GM21528 (cell line): Measurements from ENCODE around the gene DZIP1L.
"Not testable (repeated sequence)": the region's sequence is repeated elsewhere in the genome, so short reads cannot be mapped to it uniquely, and the experiment has no call there.

Experiments used
- ATAC-seq: cut with Tn5 transposase; IDR thresholded peaks from one replicate; pipeline ENCODE4 v1.9.1; 2021; ENCODE audit warnings: mild to moderate bottlenecking, moderate library complexity; ENCODE audit not compliant: unreplicated experiment, low FRiP score

The DZIP1L gene

DNA sequence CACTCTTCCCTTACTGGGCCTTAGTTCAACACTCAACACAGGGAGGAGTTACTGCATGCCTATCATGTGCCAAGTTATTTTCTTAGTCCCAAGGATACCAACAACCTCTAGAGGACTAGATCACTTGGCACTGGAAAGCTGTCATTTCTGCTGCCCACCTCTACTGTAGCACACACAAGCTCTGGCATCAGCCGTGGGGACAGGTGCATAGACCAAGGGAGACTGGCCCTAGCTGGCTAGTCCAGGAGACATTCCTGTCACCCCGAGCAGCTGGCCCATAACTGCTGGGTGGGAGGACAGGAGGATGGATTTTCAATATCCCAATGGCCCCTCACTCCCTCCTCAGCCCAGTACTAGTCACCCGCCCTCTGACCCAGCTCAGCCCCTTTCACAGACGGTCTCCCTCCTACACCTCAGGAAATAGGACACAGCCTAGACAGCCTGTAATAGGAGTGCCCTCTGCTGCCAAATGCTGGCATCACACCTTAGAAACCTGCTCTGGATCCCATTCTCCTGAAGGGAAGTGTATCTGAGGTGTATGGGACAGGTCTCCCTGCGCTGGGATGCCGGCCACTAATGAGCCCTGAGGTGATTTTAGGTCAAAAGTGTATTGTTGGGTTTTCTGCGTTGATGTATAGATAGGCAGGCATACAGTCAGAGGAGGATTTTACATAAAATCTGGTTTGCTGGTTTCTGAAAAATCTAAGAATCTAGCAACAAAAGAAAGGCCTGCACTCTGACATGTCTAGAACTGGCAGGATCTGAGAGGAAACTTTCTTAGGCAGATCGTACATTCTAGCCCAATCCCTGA, 3.4 kb upstream of the DZIP1L start:
- peak; percentile 74 for ATAC-seq

DNA sequence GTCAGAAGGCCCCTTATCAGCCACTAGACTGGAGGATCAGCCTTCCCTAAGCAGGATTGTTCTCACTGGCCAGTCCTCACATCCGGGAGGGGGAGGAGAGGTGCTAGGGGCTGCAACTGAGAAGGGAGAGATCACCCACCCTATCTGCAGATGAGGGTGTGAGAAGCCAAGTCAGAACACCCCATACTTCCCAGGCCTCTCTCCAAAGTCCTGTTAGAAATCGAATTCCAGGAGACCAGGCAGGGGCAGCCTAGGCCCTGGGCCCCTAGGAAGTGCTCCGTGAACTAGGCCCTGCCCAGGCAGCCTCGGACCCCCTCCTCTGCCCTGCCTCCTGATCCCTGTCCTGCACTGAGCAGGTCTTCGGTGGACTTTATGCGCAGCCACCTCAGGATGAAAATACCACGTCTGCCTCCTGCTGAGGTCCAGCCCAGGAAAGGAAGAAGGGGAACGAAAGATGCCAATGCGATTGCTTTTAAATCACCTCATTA, 933 bp downstream of the DZIP1L start:
- no peak for ATAC-seq

DNA sequence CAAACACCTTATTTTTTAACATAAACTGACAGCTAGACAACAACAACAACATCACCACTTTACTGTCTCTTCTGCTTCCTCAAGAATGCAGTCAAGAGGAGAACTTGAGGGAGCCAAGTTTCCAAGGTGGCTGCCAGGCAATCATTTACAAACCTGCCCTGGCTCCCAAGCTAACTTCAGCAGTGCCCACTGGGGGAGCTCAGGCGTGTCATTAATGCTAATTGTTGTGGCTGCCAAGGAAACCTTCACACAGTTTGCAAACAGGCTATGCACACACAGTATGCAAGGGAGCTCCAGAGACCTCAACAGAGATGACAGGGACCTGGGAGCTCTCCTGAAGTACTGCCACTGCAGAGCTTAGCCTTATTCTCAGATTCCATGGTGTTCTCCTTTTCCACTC, 2.1 kb downstream of the DZIP1L start:
- ATAC-seq = no peak

DNA sequence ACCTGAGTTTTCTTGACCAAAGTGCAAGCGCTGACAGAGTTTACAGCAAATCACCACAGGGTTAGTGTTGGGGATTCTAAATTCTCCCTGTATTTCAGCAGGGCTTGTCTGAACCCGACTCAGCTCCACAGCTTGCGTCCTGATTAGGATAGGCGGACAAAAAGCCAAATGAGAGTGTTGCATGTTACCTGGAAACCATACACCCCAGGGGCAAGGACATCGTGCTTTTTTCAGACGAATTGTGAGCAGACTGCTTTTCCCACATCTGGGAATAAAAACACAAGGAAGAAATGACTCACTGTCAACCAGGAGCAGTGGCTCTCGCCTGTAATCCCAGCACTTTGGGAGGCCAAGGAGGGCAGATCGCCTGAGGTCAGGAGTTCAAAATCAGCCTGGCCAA, 3.0 kb downstream of the DZIP1L start:
- ATAC-seq = no peak

DNA sequence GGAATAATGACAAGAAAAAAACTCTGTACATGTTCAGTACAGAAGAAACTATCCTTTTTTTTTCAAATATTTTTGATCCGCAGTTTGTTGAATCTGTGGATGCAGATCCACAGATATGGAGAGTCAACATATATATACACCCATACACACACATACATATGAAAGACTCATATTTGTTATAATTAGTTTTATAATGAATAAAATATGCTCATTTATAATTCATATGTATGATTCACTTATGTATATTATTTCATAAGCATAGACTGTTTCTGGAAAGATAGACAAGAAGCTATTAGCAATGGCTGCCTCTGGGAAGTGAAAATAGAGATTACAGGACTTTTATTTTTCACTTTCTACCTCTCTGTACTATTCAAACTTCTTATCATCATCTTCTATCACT, 9.8 kb downstream of the DZIP1L start:
- no peak for ATAC-seq

DNA sequence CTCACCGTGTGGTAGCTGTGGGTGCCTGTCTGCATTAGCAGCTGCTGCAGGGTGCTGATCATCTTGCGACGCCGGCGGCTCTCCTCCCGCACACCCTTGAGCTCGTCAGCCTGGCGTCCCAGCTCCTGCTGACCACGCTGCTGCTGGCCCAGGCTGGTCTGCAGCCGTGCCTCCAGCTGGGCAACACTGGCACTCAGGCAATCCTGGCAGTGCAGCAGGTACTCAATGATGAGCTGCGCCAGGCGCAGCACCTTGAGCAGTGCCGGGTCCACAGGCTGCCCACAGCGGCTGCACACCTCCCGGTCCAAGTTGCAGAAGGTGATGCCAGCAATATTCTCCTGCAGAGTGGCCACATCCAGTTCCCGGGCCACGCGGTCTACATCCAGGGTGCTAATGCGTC, 11.9 kb downstream of the DZIP1L start:
- ATAC-seq = no peak

DNA sequence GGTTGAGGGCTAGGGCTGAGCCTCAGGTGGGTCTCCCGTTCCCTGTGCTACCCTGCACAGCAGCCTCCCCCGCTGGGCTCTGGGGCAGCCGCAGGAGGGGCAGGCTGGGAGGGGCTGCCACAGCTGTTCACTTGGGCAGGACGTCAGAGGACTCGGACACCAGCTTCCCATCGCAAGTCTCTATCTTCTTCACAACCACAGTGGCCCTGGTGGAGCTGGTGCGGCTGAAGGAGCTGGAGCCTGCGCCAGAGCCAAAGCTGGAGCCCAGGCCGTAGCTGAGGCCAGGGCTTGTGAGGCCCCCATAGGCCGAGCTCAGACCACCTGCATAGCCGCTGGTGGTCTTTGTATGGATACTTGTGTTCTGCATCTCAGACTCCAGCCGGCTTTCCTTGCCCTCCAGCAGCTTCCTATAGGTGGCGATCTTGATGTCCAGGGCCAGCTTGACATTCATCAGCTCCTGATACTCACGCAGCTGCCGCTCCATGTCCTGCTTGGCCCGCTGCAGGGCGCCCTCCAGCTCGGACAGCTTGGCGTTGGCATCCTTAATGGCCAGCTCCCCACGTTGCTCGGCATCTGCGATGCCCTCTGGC, 14.0 kb downstream of the DZIP1L start:
- ATAC-seq = not testable (repeated sequence)

DNA sequence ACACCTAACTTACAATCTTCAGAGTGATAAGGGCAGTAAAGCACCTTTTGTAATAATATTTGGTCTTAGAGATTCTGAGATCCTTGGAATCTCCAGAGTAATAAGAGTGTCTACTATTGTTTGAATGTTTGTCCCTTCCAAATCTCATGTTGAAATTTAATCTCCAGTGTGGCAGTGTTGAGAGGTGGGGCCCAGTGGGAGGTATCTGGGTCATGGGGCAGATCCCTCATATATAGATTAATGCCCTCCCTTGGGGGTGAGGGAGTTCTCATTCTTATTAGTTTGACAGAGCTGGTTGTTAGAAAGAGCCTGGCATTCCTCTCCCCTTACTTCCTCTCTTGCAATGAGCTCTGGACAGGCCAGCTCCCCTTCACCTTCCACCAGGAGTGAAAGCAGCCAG, 16.0 kb downstream of the DZIP1L start:
- ATAC-seq = no peak

DNA sequence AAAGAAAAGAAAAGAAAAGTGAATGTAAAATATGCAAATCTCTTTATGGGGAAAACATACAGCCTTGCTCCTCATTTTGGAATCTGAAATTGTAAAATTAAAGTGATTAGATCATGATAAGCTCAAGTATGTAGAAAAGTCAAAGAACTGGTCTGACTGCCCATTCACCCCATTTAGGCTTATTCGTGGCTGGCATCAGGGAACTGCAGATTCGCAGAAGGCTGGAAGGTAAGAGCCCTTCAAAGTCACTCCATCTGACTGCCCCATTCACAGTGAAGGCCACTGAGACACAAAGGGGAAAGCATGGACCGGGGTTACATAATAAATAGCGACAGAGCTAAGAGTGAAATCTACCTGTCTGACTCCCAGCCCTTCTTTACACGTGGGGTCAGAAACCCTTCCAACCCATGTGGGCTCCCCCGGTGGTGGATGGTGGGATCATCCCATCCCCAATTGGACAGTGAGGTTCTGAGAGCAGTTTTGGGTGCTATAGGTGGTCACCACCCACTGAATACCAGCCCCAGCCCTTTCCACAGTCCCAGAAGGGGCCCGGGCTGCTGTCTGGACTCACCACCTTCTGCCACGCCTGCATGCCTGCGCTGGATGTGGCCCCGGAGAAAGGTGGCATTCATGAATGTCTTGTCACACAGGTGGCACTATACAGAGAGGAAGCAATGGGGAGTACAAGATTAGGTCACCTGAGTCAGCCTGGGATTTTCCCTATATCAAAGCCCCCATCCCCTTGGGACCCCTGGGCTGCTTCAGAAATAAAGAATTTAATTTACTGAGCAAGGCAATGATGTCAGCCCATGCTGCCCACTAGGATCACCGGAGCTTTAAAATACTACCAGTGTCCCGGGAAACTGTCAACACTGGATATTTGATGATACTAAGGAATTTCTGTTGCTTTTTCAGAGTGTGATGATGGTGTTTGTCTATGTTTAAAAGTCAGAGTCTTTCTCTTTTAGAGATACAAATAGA, 17.9 kb downstream of the DZIP1L start:
- ATAC-seq = no peak

DNA sequence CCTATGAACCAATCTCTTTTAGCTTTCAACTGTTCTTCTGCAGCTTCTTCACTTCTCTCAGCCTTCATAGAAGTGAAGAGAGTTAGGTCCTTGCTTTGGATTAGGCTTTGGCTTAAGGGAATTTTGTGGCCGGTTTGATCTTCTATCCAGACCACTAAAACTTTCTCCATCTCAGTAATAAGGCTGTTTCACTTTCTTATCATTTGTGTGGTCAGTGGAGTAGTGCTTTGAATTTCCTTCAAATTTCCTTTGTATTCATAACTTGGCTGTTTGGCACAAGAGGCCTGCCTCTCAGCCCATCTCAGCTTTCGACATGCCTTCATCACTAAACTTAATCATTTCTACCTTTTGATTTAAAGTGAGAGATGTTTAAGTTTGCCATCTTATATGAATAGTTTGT, 21.7 kb downstream of the DZIP1L start:
- no peak for ATAC-seq

DNA sequence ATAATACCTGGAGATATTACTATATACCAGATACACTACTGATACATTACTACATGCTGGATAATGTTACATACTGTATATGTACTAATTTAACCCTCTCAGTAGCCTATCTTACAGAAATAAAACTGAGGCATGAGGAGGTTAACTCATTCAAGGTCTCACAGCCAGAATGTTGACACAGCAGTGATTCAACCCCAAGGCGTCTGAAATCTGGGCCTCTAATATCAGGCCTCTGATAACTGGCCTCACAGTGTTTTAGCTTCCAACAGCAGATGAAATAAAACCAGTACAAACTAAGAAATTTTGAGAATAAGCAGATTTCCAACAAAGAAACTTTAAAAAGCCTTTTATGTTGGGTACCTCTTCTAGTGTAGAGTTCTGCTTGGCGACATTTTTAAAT, 23.4 kb downstream of the DZIP1L start:
- ATAC-seq = no peak

DNA sequence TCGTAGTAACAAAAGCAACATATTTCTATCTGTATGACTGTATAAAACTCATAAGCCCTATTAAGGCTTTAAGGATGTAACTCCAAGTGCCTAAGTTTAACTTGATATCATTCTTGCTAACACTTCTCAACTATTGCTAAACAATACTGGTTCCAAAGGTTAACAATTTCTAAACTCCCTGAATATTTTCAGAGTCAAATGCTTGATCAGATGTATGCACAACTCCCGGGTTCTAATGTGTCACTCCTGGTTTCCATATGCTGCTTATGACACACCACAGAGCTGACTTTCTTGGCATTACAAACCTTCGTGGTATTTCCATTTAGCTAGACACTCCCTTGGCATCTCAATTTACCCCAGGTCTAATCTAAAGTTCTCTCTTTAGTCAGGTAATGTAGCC, 26.3 kb downstream of the DZIP1L start:
- ATAC-seq = no peak

DNA sequence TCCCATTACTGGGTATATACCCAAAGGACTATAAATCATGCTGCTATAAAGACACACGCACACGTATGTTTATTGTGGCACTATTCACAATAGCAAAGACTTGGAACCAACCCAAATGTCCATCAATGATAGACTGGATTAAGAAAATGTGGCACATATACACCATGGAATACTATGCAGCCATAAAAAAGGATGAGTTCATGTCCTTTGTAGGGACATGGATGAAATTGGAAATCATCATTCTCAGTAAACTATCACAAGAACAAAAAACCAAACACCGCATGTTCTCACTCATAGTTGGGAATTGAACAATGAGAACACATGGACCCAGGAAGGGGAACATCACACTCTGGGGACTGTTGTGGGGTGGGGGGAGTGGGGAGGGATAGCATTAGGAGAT, 29.7 kb downstream of the DZIP1L start:
- ATAC-seq = not testable (repeated sequence)

DNA sequence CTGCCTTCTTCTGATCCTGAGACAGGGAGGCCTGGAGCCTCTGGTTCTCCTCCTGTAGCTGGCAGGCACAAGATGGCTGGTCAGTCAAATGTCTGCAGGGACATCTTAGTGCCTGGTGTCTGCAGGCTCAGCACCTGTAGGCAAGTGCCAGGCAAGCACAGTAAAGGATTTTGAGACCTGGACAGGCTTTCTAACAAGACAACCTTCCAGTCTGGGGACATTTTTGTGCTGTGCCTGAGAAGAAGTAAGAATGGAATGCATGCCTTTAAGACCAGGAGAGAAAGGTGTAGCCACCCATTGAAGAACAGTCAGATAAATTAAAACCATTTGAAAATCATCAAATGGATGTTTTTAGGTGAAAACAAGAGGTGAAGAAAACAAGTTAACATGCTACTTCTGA, 31.2 kb downstream of the DZIP1L start:
- no peak for ATAC-seq

DNA sequence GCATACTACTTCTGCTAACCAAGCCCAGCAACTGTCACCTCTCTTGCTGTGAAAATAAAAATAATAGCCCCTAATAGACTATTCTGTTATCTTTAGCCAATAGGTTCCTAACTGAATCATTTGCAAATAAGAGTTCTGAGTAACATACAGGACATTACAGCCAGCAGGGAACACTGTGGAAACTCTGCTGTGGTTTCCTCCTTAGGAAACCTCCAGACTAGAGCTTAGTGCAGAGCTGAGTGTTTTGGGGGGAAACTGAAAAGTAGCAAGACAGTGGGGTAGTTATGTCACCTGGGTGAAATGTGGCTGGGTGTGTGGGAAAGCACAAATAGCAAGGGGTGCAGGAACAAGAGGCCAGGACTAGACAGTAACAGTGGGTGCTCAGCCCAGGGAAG, 32.4 kb downstream of the DZIP1L start:
- ATAC-seq = peak; percentile 49

DNA sequence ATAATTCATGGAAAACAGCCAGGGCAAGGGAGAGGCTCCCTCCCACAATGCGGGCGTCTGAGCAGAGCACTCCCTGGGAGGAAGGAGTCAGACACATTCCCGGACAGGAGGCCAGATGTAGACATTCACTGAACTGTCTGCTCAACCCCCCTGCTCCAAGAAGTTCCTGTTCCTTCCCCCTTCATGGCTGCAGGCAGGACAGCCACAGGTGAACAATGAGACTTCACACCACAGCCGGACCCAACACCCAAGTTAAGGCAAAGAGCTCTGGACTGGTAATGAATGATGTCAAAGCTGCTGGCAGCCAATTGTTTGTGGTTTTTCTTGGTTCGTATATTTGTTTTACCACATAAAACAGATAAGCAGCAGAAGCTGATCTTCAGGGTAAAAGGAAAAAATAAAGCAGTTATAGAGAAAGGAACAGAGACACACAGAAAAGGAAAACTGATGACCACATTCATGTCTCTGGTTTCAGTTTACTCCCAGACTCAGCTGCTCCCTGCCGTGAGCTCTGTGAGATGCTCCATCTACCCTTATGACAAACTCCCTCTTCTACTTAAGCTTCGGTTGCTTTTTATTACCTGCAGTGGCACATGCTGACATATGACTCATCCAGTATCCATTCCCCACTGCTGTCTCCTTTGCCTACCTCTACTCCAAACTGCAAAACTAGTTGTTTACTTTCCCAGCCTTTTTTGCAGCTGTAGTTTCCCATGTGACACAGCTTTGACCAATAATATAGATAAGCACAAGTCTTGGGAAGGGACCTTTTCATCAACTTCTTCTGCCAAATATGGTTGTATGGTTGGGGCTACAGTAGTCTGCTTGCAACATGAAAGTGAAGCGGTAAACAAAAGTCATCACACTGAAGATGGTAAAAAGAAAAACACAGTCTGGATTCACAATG, 33.1 kb downstream of the DZIP1L start:
- peak; percentile 78 for ATAC-seq

DNA sequence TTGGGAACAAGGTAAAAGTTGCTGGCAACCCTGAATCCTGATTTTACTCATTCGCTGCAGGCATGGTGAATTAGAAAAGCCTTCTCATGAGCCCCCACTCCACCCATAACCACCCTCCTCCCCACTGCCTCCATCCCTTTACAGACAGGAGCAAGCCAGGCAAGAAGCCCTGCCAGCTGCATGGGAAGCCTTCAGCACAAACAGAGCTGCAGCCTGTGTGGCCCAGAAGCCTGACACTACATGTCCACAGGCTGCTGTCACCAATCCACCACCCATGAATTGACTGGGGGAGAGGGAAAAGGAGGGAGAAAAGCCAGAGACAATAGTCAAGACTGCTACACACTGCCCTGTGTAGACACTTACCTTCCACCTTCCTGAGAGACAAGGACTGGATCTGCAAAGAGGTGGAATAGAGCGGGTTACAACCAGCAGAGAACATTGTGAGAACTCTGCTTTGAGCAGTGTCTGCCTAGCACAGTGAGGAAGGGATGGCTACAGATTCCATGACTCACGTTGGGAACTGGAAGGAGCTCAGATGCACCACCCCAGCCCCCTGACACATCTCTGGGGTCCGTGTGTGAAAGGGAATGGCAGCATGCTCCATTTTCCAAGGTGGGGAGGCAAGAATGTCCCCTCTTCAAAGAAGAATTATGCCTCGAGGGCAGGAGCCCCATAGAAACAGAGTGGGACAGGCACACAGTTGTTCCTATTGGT, 33.9 kb downstream of the DZIP1L start:
- ATAC-seq = no peak

DNA sequence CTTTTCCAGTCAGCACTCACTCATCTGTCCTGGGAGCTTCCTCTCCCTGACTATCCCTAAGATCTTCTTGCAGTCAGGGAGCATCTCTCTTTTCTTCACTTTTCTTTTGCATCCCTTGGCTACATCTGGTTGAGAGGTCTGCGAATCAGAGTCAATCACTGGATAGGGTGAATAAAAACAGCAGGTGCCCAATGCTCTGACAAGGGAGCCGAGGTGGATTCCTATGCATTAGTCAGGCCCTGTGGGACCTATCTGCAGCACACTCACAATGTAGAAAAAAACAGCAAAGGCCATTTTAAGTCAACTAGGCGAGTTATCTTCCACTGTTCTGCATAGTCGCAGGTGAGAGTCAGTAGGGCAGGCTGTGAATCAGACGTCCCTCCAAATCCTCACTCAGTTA, 35.5 kb downstream of the DZIP1L start:
- ATAC-seq = no peak

DNA sequence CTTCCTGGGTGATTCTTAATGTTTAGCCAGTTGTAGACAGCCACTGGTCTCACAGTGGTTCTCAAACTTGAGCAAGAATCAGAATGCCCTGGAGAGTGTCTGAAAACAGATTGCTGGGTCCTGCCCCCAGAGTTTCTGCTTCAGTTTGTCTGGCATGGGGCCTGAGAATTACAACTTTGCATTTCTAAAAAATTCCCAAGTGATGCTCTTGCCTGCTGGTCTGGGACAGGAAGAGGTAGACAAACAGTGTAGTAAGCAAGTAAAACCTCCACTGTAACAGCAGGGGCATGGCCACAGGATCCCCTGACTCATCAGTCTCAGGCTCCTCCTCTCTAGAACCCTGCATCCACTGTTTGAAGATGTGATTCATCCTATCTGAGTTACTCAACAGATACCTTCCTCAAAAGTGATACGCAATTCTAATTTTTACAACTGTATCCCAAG, 36.5 kb downstream of the DZIP1L start:
- no peak for ATAC-seq
